Immature natural killer cell (primary cell): Measurements from ENCODE around the gene MAPK8. TPM values are rescaled to one million over a fixed set of nuclear protein-coding genes. Genes with fewer than 3 reads are reported as not detected.
"Not testable (repeated sequence)": the region's sequence is repeated elsewhere in the genome, so short reads cannot be mapped to it uniquely, and the experiment has no call there.

Source experiments
- DNase-seq, 3 donors: peaks; one replicate each; pipeline ENCODE4 v3.0.0; 2022; ENCODE audit warnings: mixed read lengths in 1 of 3
- H3K27ac Mint-ChIP-seq, 6 donors: one replicate each; pipeline ENCODE4 v1.8.0; 2020; ENCODE audit warnings: mixed read lengths in 6 of 6, mild to moderate bottlenecking in 5 of 6, inconsistent platforms in 4 of 6, moderate library complexity in 3 of 6
- H3K27me3 Mint-ChIP-seq, 3 donors: one replicate each; pipeline ENCODE4 v1.8.0; 2020 to 2021; ENCODE audit warnings: low read depth in 3 of 3, mild to moderate bottlenecking in 3 of 3, mixed read lengths in 3 of 3, moderate library complexity in 3 of 3, inconsistent platforms in 1 of 3
- H3K36me3 Mint-ChIP-seq, 3 donors: one replicate each; pipeline ENCODE4 v1.8.0; 2020; ENCODE audit warnings: mixed read lengths in 3 of 3, inconsistent platforms in 2 of 3, mild to moderate bottlenecking in 2 of 3
- H3K4me1 Mint-ChIP-seq, 2 donors: one replicate each; pipeline ENCODE4 v1.8.0; 2020; ENCODE audit warnings: inconsistent platforms in 2 of 2, mild to moderate bottlenecking in 2 of 2, mixed read lengths in 2 of 2, moderate library complexity in 1 of 2
- H3K4me3 Mint-ChIP-seq, 5 donors: one replicate each; pipeline ENCODE4 v1.8.0; 2020; ENCODE audit warnings: mild to moderate bottlenecking in 5 of 5, mixed read lengths in 5 of 5, inconsistent platforms in 3 of 5, moderate library complexity in 3 of 5
- H3K9me3 Mint-ChIP-seq, 6 donors: one replicate each; pipeline ENCODE4 v1.8.0; 2020; ENCODE audit warnings: mild to moderate bottlenecking in 6 of 6, mixed read lengths in 6 of 6, inconsistent platforms in 4 of 6, moderate library complexity in 3 of 6
- polyA plus RNA-seq, 3 donors: library from polyadenylated mRNA; unstranded; fragments of 300-500 nt; fragmentation: Illumina TruSeq; gene quantifications; one replicate each; pipeline ENCODE4 v1.2.3, GENCODE V29; 2021

The MAPK8 gene
- polyA plus RNA-seq: 10 to 100 TPM; 14.2 to 20.9 (median 19.5) TPM

DNA sequence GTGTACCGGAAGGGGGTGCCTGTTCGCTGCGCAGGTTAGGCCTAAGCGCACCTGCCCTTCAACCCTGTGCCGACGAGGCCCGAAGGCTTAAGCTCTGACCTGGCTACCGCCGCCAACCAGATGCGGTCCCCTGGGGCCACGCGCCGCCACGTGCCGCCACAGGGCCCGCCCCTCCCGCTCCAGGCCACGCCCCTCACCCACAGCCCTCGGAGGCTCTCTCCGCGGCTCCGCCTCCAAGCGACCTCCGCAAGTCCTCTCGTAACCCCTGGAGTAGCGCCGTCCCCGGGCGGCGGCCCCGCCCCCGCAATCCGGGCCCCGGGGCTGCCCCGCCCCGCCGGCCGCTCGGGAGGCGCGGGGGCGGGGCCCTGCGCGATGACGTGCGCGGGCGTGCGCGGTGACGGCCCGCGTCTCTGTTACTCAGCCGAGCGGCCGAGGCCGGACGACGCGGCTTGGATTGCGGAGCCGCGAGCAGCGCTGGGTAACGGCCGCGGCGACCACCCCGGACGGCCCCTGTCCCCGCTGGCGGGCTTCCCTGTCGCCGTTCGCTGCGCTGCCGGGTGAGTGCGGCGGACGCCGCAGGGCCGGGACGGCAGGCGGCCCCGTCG is at the start of gene MAPK8:
Gene MAPK8, plus strand, starts transcription at position 413 of the 605 bp plus-strand sequence. CDS start 94,984 bp downstream, outside the sequence.
- DNase-seq: peak; percentile 93 to 94 (median 94)
- peak within 1 kb of the TSS; percentile 85 to 91 (median 86) for H3K4me3 Mint-ChIP-seq
- no peaks in the 10 kb centered on the region for H3K9me3 Mint-ChIP-seq
- H3K27me3 Mint-ChIP-seq: peaks cover 0 to 9% (median 0%) of the 10 kb centered on the region in 3 donors
- H3K4me1 Mint-ChIP-seq: peaks cover 17 to 24% of the 10 kb centered on the region in 2 donors
- H3K27ac Mint-ChIP-seq: peak within 1 kb of the TSS; percentile 79 to 90 (median 86)
- H3K36me3 Mint-ChIP-seq: no peaks in the 10 kb centered on the region

DNA sequence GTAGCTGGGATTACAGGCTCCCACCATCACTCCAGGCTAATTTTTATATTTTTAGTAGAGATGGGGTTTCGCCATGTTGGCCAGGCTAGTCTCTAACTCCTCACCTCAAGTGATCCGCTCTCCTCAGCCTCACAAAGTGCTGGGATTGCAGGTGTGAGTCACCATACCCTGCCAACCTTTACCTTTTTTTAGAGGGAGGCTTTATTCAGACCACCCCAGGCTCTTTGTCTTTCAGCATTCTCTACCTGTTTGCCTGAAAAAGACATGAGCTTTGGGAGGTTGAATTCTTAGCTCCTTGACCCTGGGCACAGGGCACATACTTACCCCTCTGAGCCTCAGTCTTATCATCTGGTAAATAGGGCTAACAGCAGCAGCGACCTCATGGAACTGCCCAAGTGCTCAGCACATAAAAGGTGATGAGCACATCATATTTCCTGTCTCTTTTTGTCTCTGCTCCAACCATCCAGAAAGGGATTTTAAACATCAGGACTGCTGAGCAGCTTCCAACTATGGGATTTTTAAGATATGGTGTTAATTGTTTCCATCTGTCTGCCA is 49.0 kb upstream of the MAPK8 start:
- H3K4me3 Mint-ChIP-seq: no peak overlapping the region
- H3K9me3 Mint-ChIP-seq: peaks cover 0 to 3% (median 0%) of the 10 kb centered on the region in 6 donors

DNA sequence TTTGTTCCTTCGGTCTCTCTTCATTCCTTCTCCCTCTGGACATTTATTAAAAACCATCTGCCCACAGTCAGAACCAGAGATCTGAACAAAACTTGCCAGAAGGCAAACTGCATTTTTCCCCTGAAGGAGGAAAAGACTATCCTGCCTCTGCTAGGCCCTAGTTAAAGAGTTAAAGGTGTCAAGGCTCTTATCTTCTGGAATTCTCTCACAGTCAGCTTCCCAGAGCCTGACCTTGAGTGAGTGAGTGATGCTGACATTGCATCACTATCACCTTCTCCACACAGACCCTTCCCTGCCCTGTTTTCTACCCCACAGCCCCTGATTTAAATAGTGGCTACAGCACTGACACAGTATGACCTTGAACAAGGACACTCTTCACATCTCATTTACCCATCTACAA is 48.4 kb upstream of the MAPK8 start:
- H3K36me3 Mint-ChIP-seq: no peaks in the 10 kb centered on the region
- H3K4me3 Mint-ChIP-seq: no peak overlapping the region
- DNase-seq: no peak
- no peak overlapping the region for H3K27ac Mint-ChIP-seq
- H3K27me3 Mint-ChIP-seq: peaks cover 0 to 10% (median 3%) of the 10 kb centered on the region in 3 donors
- H3K9me3 Mint-ChIP-seq: peaks cover 0 to 3% (median 0%) of the 10 kb centered on the region in 6 donors
- no peaks in the 10 kb centered on the region for H3K4me1 Mint-ChIP-seq

More for the DNA sequence above, 49.0 kb upstream of the MAPK8 start:
- no peak for DNase-seq
- Mint-ChIP-seq H3K27me3 (peaks cover 0 to 10% (median 3%) of the 10 kb centered on the region in 3 donors), H3K27ac (no peak overlapping the region), H3K36me3 (no peaks in the 10 kb centered on the region), H3K4me1 (no peaks in the 10 kb centered on the region)

DNA sequence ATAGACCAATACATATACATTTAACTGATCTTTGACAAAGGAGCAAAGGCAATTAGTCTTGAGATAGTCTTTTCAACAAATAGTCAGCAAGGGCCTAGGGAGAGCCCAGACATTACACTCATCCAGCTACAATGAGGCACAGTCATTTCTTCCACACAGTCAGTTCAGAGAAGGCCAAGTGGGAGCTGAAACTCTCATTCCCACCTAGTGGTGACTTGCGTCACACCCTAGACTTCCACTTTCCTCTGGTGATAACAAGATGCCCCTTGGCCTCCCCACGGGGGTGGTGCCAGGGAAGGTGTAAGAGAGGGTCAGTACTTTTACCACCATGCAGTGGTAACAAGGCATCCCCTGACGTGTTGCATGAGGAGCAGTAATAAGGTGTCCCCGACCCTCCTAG is 39.9 kb upstream of the MAPK8 start:
- H3K4me3 Mint-ChIP-seq: no peak overlapping the region
- DNase-seq: no peak
- H3K36me3 Mint-ChIP-seq: no peaks in the 10 kb centered on the region
- no peak overlapping the region for H3K27ac Mint-ChIP-seq
- peaks cover under 1 to 13% (median 2%) of the 10 kb centered on the region in 3 donors for H3K27me3 Mint-ChIP-seq
- H3K4me1 Mint-ChIP-seq: no peaks in the 10 kb centered on the region
- peaks cover 0 to under 1% (median 0%) of the 10 kb centered on the region in 6 donors for H3K9me3 Mint-ChIP-seq

DNA sequence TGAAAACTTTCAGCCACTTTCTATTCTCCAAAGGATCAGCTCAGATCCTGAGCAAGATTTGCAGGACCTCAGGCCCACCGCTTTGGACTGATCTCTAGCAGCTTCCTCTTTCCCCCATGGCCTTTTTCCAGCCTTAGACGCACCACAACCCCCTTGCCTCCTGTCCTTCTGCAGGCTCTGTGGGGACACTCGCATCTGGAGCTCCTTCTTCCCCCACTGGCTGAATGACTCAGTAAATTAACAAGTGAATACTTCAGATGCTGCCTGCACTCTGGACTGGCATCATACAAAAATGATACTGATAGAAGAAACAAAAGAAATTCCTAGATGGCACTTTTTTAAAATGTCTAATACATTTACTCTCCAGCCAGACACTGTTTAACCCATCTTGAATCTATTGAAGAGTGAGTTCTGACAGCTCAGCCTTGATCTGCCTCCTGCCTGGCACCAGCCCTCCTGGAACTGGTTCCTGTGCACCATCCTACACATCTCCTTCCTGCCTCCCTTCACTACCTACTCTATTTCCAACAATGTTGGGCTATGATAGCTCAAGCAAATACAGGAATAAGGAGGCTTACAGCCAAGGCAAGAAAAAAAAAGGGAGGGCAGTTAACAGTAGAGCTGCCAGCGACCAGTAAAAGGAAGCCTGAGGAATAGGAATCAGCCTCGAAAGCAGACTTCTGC is 35.3 kb upstream of the MAPK8 start:
- Mint-ChIP-seq H3K9me3 (peaks cover 0 to 1% (median 0%) of the 10 kb centered on the region in 6 donors), H3K27me3 (peaks cover 1 to 8% (median 2%) of the 10 kb centered on the region in 3 donors), H3K36me3 (no peaks in the 10 kb centered on the region), H3K27ac (peak overlapping the region in 1 of 6 donors; percentile 10), H3K4me1 (no peaks in the 10 kb centered on the region), H3K4me3 (no peak overlapping the region)
- no peak for DNase-seq

DNA sequence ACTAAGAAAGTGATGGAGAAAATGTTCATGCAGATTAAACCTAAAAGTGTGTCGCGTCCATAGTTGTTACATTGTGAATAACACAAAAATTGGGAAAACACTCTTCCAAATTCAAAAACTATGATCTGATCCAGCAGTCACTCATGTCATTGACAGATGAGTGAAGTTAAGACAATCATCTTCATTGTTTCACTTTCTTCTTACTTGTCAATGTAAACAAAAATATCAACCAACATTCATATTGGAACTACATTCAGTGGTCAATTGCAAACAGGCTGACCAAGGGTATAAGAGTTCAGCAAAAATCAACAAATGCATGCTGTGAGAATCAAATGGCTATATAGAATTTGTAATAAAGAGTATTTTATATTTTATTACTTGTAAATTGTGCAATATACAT is 33.8 kb upstream of the MAPK8 start:
- Mint-ChIP-seq H3K9me3 (peaks cover 0 to 1% (median 0%) of the 10 kb centered on the region in 6 donors), H3K4me1 (no peaks in the 10 kb centered on the region)

DNA sequence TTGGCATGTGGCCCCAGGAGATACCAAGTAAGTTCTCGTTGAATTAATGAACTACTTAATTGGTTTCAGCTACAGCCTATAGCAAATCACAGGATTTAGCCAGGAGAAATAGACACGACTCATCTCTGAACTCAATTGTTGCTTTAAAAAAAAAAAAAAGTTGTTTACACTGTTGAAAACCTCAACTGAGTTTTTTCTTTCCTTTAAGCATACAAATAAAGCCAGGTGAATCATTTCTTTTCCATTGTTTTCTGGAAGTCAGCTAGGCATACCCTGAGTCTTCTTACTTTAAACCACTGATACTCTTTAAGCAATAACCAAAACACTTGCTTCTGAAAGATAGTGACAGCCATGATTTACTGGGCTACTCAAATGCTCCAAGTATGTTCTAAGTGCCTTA is 32.7 kb upstream of the MAPK8 start:
- Mint-ChIP-seq H3K9me3 (peaks cover 0 to 1% (median 0%) of the 10 kb centered on the region in 6 donors), H3K4me1 (no peaks in the 10 kb centered on the region), H3K4me3 (no peak overlapping the region), H3K27ac (no peak overlapping the region), H3K27me3 (peaks cover 1 to 11% (median 1%) of the 10 kb centered on the region in 3 donors), H3K36me3 (no peaks in the 10 kb centered on the region)
- DNase-seq: no peak

More for the DNA sequence above, 33.8 kb upstream of the MAPK8 start:
- H3K27me3 Mint-ChIP-seq: peaks cover 1 to 6% (median 1%) of the 10 kb centered on the region in 3 donors
- H3K27ac Mint-ChIP-seq: no peak overlapping the region
- no peak for DNase-seq
- H3K36me3 Mint-ChIP-seq: no peaks in the 10 kb centered on the region
- no peak overlapping the region for H3K4me3 Mint-ChIP-seq

DNA sequence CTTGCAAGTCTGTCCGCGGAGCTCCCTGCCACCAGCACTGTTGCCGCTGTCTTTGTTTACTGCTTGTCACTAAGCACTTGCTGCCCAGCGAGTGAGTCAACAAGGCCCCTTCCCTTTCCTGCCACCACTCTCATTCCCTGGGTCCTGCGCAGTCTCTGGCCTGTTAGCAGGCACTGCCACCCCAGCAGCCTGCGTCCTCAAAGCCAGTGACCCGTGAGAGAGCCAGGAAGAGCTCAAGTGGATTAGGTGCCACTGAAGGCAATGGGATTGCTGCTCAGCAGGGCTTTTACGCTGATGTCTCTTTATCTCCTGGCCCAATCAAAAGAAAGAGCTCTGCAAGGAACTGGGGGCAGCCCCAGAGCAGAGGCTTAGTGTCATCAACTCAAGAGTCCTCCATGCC is 31.8 kb upstream of the MAPK8 start, which contains the start of gene FRMPD2:
Gene FRMPD2, minus strand, starts transcription at position 61 of the 400 bp plus-strand sequence. CDS start 129 bp downstream, outside the sequence.
- H3K9me3 Mint-ChIP-seq: peaks cover 0 to 1% (median 0%) of the 10 kb centered on the region in 6 donors
- H3K36me3 Mint-ChIP-seq: no peaks in the 10 kb centered on the region
- no peak for DNase-seq
- H3K27ac Mint-ChIP-seq: no peak within 1 kb of the TSS
- H3K4me1 Mint-ChIP-seq: no peaks in the 10 kb centered on the region
- peaks cover 1 to 11% (median 1%) of the 10 kb centered on the region in 3 donors for H3K27me3 Mint-ChIP-seq
- H3K4me3 Mint-ChIP-seq: no peak within 1 kb of the TSS

DNA sequence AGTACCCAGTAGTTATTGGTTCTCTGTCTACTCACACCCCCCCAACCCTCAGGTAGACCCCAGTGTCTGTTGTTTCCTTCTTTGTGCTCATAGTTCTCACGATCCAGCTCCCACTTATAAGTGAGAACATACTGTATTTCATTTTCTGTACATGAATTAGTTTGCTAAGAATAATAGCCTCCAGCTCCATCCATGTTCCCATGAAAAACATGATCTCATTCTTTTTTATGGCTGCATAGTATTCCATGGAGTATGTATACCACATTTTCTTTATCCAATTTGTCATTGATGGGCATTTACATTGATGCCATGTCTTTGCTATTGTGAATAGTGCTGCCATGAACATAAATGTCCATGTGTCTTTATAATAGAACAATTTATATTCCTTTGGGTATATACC is 29.4 kb upstream of the MAPK8 start:
- Mint-ChIP-seq H3K9me3 (peaks cover 2 to 9% (median 6%) of the 10 kb centered on the region in 6 donors), H3K27ac (no peak overlapping the region), H3K4me3 (no peak overlapping the region), H3K4me1 (no peaks in the 10 kb centered on the region), H3K27me3 (peaks cover 0 to 7% (median 4%) of the 10 kb centered on the region in 3 donors), H3K36me3 (no peaks in the 10 kb centered on the region)
- DNase-seq: no peak

DNA sequence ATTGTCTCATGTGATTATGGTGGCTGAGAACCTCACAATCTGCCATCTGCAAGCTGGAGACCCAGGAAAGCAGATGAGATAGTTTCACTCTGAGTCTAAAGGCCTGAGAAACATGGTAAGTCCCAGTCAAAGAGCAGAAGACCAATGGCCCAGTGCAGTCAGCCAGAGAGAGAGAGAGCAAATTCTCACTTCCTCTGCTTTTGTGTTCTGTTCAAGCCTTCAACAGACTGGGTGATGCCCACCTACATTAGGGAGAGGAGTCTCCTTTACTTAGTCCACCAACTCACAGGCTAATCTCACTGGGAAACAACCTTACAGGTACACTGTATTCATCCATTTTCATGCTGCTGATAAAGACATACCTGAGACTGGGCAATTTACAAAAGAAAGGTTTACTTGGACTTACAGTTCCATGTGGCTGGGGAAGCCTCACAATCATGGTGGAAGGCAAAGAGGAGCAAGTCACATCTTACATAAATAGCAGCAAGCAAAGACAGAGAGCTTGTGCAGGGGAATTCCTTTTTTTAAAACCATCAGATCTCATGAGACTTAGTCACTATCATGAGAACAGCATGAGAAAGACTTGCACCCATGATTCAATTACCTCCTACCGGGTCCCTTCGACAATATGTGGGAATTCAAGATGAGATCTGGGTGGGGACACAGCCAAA is 27.3 kb upstream of the MAPK8 start:
- Mint-ChIP-seq H3K4me1 (no peaks in the 10 kb centered on the region), H3K9me3 (peaks cover 2 to 9% (median 7%) of the 10 kb centered on the region in 6 donors), H3K4me3 (no peak overlapping the region), H3K27ac (no peak overlapping the region), H3K27me3 (peaks cover 0 to 12% (median 4%) of the 10 kb centered on the region in 3 donors), H3K36me3 (no peaks in the 10 kb centered on the region)
- no peak for DNase-seq

DNA sequence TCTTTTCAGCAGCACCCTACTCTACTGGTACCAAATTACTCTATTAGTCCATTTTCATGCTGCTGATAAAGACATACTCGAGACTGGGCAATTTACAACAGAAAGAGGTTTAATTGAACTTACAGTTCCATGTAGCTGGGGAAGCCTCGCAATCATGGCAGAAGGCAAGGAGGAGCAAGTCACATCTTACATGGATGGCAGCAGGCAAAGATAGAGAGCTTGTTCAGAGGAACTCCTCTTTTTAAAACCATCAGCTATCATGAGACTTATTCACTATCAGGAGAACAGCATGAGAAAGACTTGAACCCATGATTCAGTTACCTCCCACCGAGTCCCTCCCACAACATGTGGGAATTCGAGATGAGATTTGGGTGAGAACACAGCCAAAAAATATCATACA is 24.8 kb upstream of the MAPK8 start:
- H3K27me3 Mint-ChIP-seq: peaks cover 0 to 14% (median 6%) of the 10 kb centered on the region in 3 donors
- not testable (repeated sequence) for H3K27ac Mint-ChIP-seq, H3K4me1 Mint-ChIP-seq, H3K36me3 Mint-ChIP-seq, DNase-seq, H3K4me3 Mint-ChIP-seq, H3K9me3 Mint-ChIP-seq

DNA sequence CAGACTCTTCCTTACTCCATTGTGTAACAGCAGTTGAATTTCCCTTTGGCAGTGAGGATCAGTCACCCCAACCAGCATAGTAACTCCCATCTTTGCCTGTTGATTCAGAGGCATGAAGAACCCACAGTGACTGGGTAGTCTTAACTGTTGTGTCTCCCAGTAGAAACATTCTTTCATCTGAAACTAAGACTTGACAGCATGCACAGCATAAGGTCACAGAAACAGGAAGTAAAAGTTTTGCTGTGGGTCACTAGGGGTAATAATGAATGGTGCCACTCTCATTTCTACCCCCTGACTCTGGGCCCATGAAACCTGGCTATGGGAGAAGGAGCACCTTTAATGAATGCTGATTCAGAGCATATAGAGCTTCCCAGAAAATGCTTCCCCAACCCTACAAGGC is 23.6 kb upstream of the MAPK8 start:
- H3K36me3 Mint-ChIP-seq: no peaks in the 10 kb centered on the region
- peaks cover 0 to 18% (median 6%) of the 10 kb centered on the region in 3 donors for H3K27me3 Mint-ChIP-seq
- no peak for DNase-seq
- no peaks in the 10 kb centered on the region for H3K4me1 Mint-ChIP-seq
- no peak overlapping the region for H3K27ac Mint-ChIP-seq
- peaks cover 2 to 9% (median 8%) of the 10 kb centered on the region in 6 donors for H3K9me3 Mint-ChIP-seq
- no peak overlapping the region for H3K4me3 Mint-ChIP-seq

DNA sequence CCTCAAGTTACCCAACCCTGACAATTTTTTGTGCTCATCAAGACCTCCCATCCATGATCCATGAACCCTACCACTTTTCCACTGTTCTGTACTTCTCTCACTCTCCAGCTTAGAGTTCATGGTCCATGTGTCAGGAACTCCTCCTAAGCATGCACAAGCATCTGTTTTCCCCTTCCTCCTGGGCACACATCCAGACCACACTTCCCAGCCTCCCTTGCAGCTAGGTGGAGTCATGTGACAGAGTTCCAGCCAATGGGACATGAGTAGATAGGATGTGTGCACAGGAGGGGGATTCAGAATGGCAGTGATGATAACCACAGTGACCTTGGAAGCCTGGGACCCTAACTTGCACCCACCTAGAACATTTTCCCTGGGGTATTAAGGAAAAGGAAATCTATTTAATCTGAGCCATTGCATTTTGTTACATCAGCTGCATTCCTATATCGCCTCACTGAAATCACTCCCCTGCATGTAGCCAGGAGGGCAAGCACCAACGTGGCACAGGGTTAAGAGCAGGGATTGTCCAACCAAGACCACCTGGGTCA is 22.4 kb upstream of the MAPK8 start:
- peaks cover 0 to 14% (median 6%) of the 10 kb centered on the region in 3 donors for H3K27me3 Mint-ChIP-seq
- no peak overlapping the region for H3K4me3 Mint-ChIP-seq
- H3K4me1 Mint-ChIP-seq: no peaks in the 10 kb centered on the region
- H3K36me3 Mint-ChIP-seq: no peaks in the 10 kb centered on the region
- H3K9me3 Mint-ChIP-seq: peaks cover 2 to 9% (median 8%) of the 10 kb centered on the region in 6 donors
- DNase-seq: no peak
- H3K27ac Mint-ChIP-seq: no peak overlapping the region
